ENCODE measurements around the gene CHI3L2. TPM values are rescaled to one million over a fixed set of nuclear protein-coding genes. Genes with fewer than 3 reads are reported as not detected.
"Not testable (repeated sequence)": the region's sequence is repeated elsewhere in the genome, so short reads cannot be mapped to it uniquely, and the experiment has no call there.

The CHI3L2 gene
- total RNA-seq, 1 experiment from 2014 or later: not detected

DNA sequence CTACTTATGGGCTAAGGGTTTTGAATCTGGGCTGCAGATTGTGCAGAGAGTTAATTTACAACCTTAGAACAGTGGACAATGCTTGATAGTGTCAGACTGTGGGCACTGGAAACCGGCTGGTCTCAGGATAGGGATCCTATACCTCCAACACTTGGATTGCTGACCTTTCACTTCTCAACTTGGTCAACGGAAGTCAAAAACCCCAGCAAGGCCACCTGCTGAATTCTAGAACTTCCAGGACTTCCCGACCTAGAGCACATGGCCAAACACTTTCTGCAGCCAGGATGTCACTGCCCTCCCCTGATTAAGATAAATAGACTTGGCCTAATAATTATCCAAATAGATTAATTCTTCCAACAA is 26.7 kb upstream of the CHI3L2 start:
- no peak for DNase-seq (ENCODE audit: low spot score)
- in situ Hi-C loops (cut with HindIII; ENCODE audit: low sequenced_read_pairs): no loop called here

DNA sequence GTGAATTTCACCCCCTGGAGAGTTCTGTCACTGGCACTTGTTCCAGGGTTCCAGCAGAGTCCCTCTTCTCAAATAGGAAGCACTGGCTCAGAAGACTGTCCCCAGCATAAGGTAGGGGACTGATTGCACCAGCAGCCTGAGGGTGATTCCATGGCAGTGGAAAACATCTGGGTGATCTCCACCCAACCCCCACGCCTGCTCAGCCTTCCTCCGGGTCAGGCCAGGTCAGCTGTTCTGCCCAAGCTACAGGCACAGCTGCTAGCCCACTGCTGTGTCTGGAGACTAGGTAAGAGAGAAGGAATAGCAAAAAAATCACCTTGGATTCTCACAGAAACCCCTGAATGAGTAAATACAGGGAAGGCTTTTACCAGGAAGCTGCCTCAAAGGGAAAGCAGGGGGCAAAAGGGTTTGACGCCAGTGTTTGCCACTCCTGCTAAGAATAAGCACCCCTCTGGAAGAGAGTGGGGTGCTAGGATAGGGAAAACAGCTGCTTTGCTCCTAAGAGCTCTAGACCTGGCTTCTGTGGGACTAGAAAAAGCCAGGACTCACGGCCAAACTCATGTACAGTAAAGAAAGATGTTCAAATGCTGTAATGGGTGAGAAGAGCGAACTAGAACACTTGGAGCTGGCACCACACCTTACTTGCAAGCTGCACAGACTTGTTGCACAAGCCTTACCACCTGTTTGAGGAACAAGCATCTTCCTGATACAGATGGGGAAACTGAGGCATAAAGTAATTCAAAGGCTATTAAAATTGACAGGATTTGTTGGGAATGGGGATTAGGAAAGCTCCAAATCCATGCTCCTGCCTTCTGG is 26.0 kb upstream of the CHI3L2 start:
- no peak for DNase-seq (ENCODE audit: low spot score)
- in situ Hi-C loops (cut with HindIII; ENCODE audit: low sequenced_read_pairs): no loop called here

DNA sequence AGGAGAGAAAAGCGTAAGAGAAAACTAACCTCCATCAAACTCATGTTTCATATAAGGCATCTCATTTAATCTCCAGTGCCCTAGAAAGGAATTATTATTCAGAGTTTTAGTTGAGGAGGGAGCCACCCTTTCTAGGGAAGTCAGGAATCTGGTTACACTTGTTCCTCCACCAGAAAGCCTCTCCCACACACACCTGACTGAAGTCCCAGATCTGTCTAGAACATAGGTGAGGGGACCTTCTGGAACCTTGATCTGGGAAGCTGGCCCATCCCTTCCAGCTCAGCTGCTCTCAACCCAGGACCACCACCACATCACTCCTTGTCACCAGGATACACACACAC is 25.2 kb upstream of the CHI3L2 start:
- DNase-seq (ENCODE audit: low spot score): no peak
- in situ Hi-C loops (cut with HindIII; ENCODE audit: low sequenced_read_pairs): no loop called here

DNA sequence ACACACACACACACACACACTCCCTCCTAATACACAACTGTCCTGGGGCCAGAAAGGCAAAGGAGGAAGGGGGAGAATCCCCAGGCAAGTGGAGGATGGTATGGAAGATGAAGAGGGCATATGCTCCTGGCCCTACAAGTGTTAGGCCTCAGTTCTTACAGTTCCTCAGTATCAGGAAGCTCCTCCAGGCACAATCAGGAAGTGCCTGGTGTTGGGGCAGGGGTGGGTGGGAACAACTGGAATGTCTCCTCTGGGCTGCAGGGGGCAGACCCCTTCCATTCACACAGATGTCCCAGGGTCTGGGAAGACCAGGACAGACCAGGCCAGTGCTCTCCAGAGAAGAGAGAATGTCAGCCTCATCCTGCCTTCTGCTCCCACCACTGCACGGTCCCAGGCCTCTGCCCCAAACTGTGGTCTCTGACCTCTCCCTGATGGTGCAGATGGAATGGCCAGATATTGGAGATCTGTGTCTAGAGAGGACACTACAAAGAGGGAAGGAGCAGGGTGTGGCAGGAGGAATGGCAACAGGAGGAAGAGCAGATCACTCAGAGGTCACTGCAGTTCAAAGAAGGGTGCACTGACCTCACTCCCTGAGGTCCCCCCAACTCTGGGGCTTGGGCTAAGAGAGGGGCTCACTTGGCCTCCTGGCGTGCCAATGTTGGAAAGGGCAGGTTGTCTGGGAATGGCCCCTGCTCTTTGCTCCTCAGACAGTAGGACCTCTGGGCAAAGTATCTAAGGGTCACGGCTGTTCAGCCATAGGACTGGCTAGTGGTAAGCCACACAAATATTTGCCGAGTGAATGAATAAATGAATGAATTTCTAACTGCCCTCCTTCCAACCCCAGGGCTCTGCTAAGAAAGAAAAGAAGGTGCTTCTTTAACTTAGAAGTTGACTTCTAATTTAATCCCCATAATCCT is 24.5 kb upstream of the CHI3L2 start:
- in situ Hi-C loops (cut with HindIII; ENCODE audit: low sequenced_read_pairs): no loop called here
- DNase-seq (ENCODE audit: low spot score): no peak

DNA sequence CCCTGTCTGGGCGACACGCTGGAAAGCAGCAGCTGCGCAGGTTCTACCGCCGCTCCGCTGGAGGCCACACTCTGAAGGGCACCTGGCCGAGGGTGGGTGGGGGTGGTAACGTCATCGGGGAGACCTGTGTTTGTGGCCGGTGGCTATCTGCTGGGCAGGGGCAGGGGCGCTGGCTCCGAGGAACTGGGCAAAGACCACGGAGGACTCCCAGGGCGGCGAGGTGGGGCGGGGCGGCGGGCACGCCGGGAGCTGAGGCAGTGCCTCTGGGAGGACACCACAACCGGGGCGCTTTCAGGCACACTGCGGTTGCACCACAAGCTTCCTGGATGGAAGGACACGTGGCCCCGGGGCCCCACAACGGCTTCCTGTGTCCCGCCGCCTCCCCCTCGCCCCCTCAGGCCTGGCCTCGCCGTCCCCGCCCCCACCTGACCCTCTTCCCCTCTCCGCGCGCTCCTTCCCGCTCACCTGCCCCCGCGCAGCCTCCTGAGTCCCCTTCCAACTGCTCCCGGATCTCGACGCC is 23.8 kb upstream of the CHI3L2 start:
- no peak for DNase-seq (ENCODE audit: low spot score)
- in situ Hi-C loops (cut with HindIII; ENCODE audit: low sequenced_read_pairs): no loop called here

DNA sequence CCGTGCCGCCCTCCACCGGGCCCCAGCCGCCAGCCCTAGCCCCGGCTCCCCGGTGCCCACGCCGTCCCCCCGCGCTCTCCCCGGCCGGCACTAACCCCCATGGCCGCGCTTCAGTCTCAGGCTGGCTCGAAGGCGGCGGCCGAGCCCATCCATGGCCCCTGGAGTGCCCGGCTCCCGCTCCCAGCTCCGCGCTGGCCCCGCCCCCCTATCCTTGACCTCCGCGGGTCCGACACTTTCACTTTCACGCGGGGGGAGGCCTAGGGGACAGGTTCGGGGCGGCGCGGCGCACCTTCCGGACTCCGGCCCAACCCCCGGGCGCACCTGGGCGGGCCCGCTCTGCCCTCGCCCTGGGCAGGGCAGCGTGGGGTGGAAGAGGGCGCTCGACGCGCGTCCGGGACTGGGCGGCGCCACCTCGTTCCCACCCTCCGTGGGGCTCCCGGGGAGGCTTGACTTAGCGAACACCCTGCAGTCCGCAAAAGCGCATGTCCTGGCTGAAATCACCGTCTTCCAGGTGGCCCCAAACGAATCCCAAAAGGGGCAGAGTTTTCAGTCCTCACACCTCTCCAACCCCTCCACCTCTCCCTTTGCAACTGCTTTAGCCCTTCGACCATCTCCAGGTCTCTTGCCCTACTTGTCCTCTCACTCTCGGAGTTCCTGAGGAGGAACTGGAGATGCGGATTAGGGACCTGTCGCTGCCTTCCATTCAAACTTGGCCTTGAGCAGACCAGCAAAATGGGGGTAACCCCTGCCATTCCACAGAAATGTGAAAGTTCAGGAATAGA is 23.1 kb upstream of the CHI3L2 start:
- DNase-seq (ENCODE audit: low spot score): no peak
- in situ Hi-C loops (cut with HindIII; ENCODE audit: low sequenced_read_pairs): no loop called here

DNA sequence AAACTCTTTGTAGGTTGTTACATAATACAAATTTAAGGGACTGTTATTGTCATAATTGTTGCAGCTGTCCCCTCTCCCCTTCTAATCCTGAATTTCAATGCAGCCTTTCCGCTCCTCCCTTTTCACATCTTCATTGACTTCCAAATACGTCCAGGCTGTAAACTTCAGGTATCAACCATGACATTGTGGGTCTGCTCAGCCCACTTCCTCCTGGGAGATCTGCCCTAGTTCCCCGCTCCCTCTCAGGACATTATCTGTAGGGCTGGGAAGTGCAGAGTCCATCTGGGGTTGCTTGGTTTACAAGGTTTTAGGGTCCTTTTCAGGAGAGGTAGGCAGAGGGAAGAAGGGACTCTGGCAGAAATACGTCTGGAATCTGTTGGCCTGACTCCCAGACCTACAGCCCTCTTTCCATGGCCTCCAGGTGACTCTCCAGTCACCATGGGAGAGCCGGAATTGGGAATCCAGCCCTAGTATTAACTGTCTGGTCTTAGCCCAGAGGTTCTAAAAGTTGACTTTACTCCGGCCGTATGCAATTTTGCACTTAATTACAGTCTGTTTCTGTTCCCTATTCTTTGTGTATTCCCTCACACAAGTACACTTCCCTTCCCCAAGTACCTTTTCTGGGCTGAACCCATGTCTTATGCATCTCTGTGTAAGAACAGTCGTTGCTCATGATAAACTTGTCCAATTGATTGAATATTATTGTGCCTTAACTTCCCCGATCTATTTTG is 22.4 kb upstream of the CHI3L2 start:
- in situ Hi-C loops (cut with HindIII; ENCODE audit: low sequenced_read_pairs): no loop called here
- DNase-seq (ENCODE audit: low spot score): no peak

DNA sequence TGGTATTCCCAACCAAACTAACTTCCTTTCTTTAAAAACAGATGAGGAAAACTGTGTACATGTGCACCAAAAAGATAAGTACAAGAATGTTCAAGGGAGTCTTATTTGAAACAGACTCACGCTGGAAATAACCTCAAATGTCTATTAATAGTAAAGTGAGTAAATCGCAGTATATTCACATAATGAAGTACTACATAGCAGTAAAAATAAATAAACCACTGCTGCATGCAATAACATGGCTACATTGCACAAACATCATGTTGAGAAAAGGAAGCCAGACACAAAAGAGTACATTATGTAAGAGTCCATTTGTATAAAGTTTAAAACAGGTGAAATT is 21.8 kb upstream of the CHI3L2 start:
- no peak for DNase-seq (ENCODE audit: low spot score)
- in situ Hi-C loops (cut with HindIII; ENCODE audit: low sequenced_read_pairs): no loop called here

DNA sequence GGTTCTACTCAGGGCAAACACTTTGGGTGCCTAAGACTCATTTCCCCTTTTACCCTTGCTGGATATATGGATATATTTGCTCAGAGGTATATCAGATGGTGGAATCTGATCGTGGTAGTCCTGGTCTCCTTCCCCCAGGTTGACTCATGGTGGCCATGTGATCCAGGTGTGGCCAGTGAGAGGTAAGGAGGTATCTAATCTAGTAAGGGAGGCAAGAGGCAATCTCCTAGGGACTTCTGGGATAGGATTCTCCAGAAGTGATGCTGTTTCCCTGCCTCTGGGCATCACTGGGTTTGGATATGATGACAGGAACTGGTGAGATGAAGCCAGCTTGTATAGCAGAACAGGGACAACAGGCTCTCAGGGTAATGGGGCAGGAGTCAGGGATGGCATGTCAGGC is 18.6 kb upstream of the CHI3L2 start:
- no peak for DNase-seq (ENCODE audit: low spot score)
- in situ Hi-C loops (cut with HindIII; ENCODE audit: low sequenced_read_pairs): no loop called here

DNA sequence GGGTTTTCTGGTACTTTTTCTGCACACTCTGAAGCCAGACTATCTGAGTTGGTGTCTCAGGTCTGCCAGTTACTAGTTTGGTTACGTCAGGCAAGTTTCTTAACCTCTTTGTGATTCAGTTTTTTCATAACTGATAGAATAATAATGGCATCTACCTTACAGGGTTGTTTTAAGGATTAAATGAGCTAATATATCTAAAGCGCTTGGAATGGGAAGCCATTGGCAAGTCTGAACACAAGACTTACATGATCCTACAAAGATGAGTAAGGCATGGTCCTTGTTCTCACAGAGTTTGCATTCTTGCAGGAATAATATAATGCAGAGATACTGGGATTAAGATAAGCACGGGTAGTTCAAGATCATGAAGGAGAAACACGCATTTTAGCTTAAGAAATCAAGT is 17.9 kb upstream of the CHI3L2 start:
- no peak for DNase-seq (ENCODE audit: low spot score)
- in situ Hi-C loops (cut with HindIII; ENCODE audit: low sequenced_read_pairs): no loop called here

DNA sequence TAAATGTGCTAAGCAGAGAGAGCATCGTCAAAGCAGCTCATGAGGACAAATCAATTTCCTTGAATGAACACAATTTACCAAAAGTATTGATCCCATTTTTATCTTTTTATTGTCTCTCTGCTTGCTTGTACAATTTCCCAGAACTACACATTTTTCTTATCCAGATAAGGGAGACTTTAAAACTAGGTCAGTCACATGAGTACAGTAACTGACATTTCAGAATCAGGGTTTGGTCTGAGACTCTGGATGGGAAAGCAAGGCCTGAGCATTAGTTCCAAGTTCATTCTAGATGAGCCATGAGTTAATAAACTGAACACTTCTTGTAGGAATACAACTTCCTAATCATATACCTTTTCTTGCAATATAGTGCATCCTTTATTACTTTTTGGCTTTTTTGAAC is 15.6 kb upstream of the CHI3L2 start:
- DNase-seq (ENCODE audit: low spot score): no peak
- in situ Hi-C loops (cut with HindIII; ENCODE audit: low sequenced_read_pairs): no loop called here

DNA sequence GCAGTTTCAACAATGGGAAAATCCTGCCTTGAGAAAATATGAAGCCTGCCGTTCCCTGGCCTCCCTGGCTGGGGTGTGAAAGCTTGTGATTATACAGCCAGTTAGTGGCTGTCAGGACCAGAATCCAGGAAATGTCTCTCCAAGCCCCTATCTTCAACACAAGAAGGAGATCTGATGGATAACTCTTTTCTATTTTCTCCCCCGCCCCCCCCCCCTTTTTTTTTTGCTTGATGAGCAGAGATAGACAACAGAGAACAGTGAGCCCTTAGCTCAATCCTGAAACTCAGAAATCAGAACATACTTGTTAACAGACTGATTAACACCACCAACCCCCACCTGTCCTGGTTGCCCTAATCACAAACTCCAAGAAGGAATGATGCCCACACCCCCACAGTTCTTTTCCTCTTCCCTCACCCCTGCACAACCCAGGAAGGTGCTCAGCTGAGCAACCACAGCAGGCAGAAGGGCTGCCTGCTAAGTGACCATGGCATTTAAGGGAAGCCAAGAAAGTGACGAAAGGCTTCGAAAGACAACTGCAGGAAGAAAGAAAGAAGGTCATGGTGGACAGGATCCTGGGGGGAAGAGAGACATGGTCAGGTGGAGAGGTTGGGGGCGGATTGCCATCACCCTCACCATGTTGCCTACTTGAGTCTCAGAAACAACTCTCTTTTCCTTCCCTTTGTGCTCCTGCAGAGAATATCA is 14.7 kb upstream of the CHI3L2 start:
- DNase-seq (ENCODE audit: low spot score): no peak
- in situ Hi-C loops (cut with HindIII; ENCODE audit: low sequenced_read_pairs): no loop called here

DNA sequence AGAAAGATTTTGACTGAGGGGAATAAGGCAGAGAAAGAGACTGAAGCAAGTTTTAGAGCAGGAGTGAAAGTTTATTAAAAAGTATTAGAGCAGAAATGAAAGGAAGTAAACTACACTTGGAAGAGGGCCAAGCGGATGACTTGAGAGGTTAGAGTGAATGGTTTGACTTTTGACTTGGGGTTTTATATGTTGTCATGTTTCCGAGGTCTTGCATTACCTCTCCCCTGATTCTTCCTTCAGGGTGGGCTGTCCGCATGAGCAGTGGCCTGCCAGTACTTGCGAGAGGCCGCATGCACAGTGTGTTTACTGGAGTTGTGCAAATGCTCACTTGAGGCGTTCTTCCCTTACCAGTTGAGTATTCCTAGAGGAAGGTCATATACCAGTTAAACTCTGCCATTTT is 14.1 kb upstream of the CHI3L2 start:
- no peak for DNase-seq (ENCODE audit: low spot score)
- in situ Hi-C loops (cut with HindIII; ENCODE audit: low sequenced_read_pairs): no loop called here

DNA sequence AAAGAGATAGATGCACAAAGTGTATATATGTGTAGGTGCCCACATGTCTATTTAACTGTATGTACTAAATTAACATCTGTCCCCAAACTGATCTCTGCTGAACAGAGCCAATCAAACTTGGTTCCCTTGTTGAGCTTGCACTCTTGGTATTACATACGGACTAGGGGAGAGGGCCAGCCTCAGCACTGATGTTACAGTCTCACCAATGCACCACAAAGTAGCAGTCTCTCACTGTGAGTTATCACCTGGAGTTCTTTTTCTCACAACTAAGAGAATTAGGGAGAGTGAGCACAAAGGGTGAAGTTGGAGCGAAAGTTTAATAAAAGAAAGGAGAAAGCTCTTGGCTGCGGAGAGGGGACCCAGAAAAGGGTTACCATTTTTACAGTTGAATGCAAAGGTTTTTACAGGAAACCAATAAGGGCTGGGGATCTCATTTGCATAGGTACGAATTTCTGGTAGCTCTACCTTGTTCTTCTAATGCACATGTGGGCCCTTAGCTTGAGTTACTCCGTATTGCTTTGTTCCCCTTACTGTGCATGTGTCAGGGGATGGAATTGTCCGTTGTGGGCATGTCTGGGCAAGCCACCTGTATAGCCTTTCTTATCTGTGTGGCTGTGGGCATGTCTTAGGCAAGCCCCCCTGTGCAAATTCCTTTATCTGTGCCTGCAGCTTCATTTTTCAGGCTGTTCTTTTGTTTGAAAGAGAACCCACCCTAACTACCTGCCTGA is 13.3 kb upstream of the CHI3L2 start:
- in situ Hi-C loops (cut with HindIII; ENCODE audit: low sequenced_read_pairs): no loop called here
- no peak for DNase-seq (ENCODE audit: low spot score)

DNA sequence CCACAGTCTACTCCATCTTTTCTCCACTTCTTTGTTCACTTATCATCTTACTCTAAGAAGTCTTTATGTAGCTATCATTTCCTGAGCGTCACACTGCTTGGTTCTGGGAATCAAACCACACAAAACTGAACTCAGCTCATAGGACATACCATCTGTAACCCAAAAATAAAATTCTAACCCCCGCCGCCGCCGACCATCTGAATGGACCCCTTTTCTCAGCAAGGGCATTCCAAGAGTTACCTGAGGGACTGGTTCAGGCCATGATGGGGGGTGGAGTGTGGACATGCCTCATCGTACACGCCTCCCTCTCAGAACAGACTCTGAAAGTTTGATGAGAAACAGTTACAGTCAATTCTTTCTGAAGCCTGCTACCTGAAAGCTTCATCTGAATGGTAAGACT is 12.6 kb upstream of the CHI3L2 start:
- in situ Hi-C loops (cut with HindIII; ENCODE audit: low sequenced_read_pairs): no loop called here
- DNase-seq (ENCODE audit: low spot score): no peak

DNA sequence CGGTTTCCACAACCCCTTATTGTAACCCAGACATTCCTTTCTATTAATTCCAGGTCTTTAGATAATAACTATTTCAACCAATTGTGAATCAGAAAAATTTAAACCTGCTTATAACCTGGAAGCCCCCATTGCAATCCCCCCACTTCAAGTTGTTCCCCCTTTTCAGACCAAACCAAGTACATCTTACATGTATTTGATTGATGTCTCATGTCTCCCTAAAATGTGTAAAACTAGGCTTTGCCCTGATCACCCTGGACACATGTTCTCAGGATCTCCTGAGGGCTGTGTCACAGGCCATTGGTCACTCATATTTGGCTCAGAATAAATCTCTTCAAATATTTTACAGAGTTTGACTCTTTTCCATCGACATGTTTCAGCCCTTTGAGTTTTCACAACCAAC is 12.2 kb upstream of the CHI3L2 start:
- DNase-seq (ENCODE audit: low spot score); in situ Hi-C loops (cut with HindIII; ENCODE audit: low sequenced_read_pairs): not testable (repeated sequence)

DNA sequence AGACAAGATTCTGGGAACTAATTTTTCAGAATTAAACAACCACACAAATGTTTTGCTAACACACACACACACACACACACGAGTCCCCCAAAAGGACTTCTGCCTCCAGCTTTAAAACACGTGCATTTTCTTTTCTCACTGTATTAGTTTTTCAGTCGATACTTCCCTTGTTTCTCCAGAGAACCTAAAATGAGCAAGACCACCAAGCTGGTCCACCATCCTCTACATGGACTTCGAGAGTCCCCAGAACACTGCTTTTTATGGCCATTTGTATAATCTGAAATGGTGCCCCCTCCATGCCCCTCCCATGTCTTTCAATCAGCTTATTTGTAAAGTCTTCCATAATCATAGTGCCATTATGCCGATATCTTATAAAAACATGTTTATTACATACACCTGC is 10.8 kb upstream of the CHI3L2 start:
- no peak for DNase-seq (ENCODE audit: low spot score)
- in situ Hi-C loops (cut with HindIII; ENCODE audit: low sequenced_read_pairs): no loop called here

Measured in G401 (cell line).